RWPE1 (cell line): ENCODE data around the gene ASCC1.
"Not testable (repeated sequence)": the region's sequence is repeated elsewhere in the genome, so short reads cannot be mapped to it uniquely, and the experiment has no call there.

Source experiments
- CTCF ChIA-PET: fragments of 350-600 bp; sonication (Branson Sonifier 250); formaldehyde crosslinking; extraction: SDS; loops from one replicate; lab custom pipeline; 2021; lab: Yijun Ruan, JAX
- POLR2A ChIA-PET: fragments of 400-600 bp; formaldehyde crosslinking; extraction: SDS; loops from one replicate; lab custom pipeline; 2020; ENCODE audit warnings: antibody characterized with exemption; ENCODE audit not compliant: low non-redundant PET; lab: Yijun Ruan, JAX
- DNase-seq: peaks from one replicate; pipeline ENCODE4 v3.0.0; 2012; ENCODE audit warnings: low spot score
- H3K27ac ChIP-seq: fragments of 450-650 bp; 2 replicates; pipeline ENCODE4 v1.5.1; 2017
- TF ChIP-seq, protein P1 (sequence below): fragments of 450-650 bp; conservative IDR thresholded peaks from 2 replicates; pipeline ENCODE4 v1.5.1; 2017; ENCODE audit warnings: low read depth, mild to moderate bottlenecking

ASCC1 gene

DNA sequence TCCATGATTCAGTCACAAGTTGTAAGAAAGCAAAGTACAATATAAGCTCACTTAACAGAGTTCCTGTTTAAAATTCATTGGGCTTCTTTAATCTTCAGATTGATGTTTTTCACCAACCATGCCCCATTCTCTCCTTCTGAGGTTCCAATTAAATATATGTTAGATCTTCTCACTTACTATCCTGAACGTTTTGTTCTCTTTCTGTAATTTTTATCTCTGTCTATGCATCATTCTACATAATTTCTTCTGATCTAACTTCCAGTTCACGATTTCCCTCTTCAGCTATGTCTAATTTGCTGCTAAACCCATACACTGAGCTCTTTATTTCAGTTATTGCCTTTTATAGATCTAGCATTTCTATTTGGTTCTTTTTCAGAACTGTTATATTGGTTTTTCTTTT is 99.7 kb downstream of the ASCC1 start:
- ChIA-PET POLR2A (no interaction called here), CTCF (interaction anchor here (0.7 to 1.7 kb wide), 2 partner anchors 10 to 250 kb away, joined by 4 to 8 read pairs; no protein-coding TSS in a partner anchor)
- TF ChIP-seq, protein P1, sequence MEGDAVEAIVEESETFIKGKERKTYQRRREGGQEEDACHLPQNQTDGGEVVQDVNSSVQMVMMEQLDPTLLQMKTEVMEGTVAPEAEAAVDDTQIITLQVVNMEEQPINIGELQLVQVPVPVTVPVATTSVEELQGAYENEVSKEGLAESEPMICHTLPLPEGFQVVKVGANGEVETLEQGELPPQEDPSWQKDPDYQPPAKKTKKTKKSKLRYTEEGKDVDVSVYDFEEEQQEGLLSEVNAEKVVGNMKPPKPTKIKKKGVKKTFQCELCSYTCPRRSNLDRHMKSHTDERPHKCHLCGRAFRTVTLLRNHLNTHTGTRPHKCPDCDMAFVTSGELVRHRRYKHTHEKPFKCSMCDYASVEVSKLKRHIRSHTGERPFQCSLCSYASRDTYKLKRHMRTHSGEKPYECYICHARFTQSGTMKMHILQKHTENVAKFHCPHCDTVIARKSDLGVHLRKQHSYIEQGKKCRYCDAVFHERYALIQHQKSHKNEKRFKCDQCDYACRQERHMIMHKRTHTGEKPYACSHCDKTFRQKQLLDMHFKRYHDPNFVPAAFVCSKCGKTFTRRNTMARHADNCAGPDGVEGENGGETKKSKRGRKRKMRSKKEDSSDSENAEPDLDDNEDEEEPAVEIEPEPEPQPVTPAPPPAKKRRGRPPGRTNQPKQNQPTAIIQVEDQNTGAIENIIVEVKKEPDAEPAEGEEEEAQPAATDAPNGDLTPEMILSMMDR: no peak
- H3K27ac ChIP-seq: no peak overlapping the region
- no peak for DNase-seq

GRCh38 chr10:72114706-72115450 is 101.2 kb downstream of the ASCC1 start:
- ChIA-PET POLR2A (no interaction called here), CTCF (interaction anchor here (0.7 to 1.2 kb wide), 2 partner anchors 12 to 26 kb away, joined by 3 to 5 read pairs; no protein-coding TSS in a partner anchor)
- TF ChIP-seq, protein P1: no peak
- no peak for DNase-seq
- H3K27ac ChIP-seq: no peak overlapping the region

DNA sequence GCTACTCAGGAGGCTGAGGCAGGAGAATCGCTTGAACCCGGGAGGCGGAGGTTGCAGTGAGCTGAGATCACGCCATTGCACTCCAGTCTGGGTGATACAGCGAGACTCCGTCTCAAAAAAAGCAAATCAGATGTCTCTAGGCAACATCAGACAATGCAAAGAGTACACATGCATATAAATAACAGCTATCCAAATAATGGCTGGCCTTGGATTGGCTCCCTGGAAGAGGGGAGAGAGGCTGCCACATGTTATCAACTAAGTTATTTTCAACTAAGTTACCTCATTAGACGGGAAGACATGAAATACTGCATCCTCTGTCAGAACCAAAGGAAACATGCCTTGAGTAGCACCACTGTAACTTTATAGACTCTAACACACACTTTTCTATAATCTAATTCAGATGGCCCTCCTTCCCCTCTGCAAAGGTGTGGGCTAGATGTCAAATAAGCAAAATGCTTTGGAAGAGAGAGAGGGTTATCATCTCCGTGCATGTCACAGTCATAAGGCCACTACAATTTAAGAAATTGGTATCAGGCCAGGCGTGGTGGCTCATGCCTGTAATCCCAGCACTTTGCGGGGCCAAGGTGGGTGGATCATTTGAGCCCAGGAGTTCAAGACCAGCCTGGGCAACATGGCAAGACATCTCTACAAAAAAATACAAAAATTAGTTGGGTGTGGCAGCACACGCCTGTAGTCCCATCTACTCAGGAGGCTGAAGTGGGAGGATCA is 105.2 kb downstream of the ASCC1 start:
- H3K27ac ChIP-seq: no peak overlapping the region
- ChIA-PET CTCF (no interaction called here), POLR2A (no interaction called here)
- DNase-seq: no peak
- TF ChIP-seq, protein P1: no peak

- ChIA-PET POLR2A (no interaction called here), CTCF (no interaction called here)
Observed at GRCh38 chr10:72109636-72110157, 106.4 kb downstream of the ASCC1 start.

DNA sequence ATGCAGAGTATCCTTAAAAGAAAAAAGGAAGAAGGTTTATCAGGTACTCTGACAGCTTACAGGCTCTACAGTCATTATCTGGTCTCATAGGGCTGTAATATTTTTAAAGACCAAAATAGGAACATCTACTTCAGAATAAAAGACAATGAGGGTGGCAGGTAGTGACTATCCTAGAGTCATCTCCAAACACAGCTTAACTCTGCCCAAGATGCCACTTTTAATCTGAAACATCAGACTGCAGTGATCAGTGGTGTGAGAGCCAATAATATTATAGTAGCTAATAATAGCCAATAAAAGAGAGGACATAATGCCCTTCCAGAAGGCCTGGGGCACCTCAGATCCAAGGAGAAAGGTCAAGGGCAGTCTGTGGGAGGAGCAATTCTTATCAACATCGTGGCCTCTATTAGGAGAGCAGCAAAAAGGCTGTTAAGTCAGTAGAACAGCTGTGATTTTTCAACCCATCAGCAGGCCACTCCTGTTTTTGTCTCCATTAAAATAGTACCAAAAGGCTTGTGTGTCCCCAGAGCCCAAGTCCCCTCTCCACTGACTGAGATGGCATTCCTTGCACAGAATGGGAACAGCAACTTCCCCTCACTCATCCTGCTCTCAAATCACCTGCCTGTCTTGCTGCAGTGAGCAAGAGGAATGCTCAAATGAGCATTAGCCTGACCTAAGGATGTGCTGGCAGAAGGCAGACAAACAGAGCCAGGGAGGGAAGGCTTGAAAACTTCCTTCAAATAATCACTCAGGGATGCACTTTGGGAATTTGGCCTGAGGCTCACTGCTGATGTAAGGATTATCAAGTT is 107.0 kb downstream of the ASCC1 start:
- TF ChIP-seq, protein P1: no peak
- no peak for DNase-seq
- no peak overlapping the region for H3K27ac ChIP-seq
- ChIA-PET POLR2A (no interaction called here), CTCF (interaction anchor here (0.6 kb wide), 2 partner anchors 22 to 32 kb away, joined by 3 to 4 read pairs; no protein-coding TSS in a partner anchor)

More at GRCh38 chr10:72109636-72110157, 106.4 kb downstream of the ASCC1 start:
- no peak for DNase-seq
- no peak overlapping the region for H3K27ac ChIP-seq
- TF ChIP-seq, protein P1: no peak

DNA sequence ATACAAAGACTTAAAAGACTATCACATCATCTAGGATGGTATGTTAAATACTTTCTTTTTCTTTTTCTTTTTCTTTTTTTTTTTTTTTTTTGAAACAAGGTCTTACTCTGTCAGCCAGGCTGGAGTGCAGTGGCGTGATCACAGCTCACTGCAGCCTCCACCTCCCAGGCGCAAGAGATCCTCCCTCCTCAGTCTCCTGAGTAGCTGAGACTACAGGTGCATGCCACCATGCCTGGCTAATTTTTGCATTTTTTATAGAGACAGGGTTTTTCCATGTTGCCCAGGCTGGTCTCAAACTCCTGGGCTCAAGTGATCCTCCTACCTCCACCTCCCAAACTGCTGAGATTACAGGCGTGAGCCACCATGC is 108.1 kb downstream of the ASCC1 start:
- CTCF ChIA-PET: interaction anchor here (1.2 kb wide), 1 partner anchor 35 kb away, joined by 3 read pairs; no protein-coding TSS in a partner anchor
- DNase-seq, H3K27ac ChIP-seq: not testable (repeated sequence)
- POLR2A ChIA-PET: interaction anchor here (0.6 kb wide), 1 partner anchor 17 kb away, joined by 4 read pairs; no protein-coding TSS in a partner anchor
